GM21381 (cell line): Measurements from ENCODE around the gene MATCAP1.

ENCODE experiments used
- ATAC-seq: cut with Tn5 transposase; IDR thresholded peaks from one replicate; pipeline ENCODE4 v1.9.1; 2021; ENCODE audit warnings: mild to moderate bottlenecking, moderate library complexity; ENCODE audit not compliant: unreplicated experiment

The MATCAP1 gene

GRCh38 chr16:67174706-67175231, 9.0 kb downstream of the MATCAP1 start:
- ATAC-seq: no peak

GRCh38 chr16:67173808-67174705, 9.7 kb downstream of the MATCAP1 start:
- peak; percentile 46 for ATAC-seq

- no peak for ATAC-seq
These were observed 10.4 kb downstream of the MATCAP1 start for GRCh38 chr16:67173323-67173722.

GRCh38 chr16:67170949-67171649, 12.7 kb downstream of the MATCAP1 start:
- no peak for ATAC-seq

GRCh38 chr16:67170168-67170948, 13.4 kb downstream of the MATCAP1 start, which contains the start of gene NOL3:
NOL3 (plus strand) TSS chr16:67170538.
- ATAC-seq: peak; percentile 33

- ATAC-seq: no peak
These were observed 14.1 kb downstream of the MATCAP1 start for GRCh38 chr16:67169642-67170167.

- no peak for ATAC-seq
These were observed 14.7 kb downstream of the MATCAP1 start for GRCh38 chr16:67169011-67169451.

- ATAC-seq: no peak
These were observed 16.2 kb downstream of the MATCAP1 start for GRCh38 chr16:67167588-67167987.

- no peak for ATAC-seq
These were observed 17.1 kb downstream of the MATCAP1 start for GRCh38 chr16:67166598-67167168.

- ATAC-seq: no peak
These were observed 17.6 kb downstream of the MATCAP1 start for GRCh38 chr16:67166110-67166547.

GRCh38 chr16:67165121-67166078, 18.4 kb downstream of the MATCAP1 start:
- ATAC-seq: no peak

- ATAC-seq: no peak
These were observed 19.1 kb downstream of the MATCAP1 start, which contains the start of gene HSF4 for GRCh38 chr16:67164599-67165061. HSF4 (plus strand) TSS chr16:67164745; CDS start chr16:67164812, 67 bp downstream.

- no peak for ATAC-seq
These were observed 19.7 kb downstream of the MATCAP1 start for GRCh38 chr16:67163999-67164558.

- ATAC-seq: no peak
These were observed 20.4 kb downstream of the MATCAP1 start for GRCh38 chr16:67163164-67163998.

- ATAC-seq: no peak
These were observed 21.1 kb downstream of the MATCAP1 start for GRCh38 chr16:67162506-67163163.

- no peak for ATAC-seq
These were observed 22.1 kb downstream of the MATCAP1 start for GRCh38 chr16:67161595-67162058.
